ENCODE measurements around the gene LRRC75A. TPM values are rescaled to one million over a fixed set of nuclear protein-coding genes. Genes with fewer than 3 reads are reported as not detected.
"Not testable (repeated sequence)": the region's sequence is repeated elsewhere in the genome, so short reads cannot be mapped to it uniquely, and the experiment has no call there.

Gene LRRC75A
- total RNA-seq, 1 donor from 2014 or later: 7.3 TPM

DNA sequence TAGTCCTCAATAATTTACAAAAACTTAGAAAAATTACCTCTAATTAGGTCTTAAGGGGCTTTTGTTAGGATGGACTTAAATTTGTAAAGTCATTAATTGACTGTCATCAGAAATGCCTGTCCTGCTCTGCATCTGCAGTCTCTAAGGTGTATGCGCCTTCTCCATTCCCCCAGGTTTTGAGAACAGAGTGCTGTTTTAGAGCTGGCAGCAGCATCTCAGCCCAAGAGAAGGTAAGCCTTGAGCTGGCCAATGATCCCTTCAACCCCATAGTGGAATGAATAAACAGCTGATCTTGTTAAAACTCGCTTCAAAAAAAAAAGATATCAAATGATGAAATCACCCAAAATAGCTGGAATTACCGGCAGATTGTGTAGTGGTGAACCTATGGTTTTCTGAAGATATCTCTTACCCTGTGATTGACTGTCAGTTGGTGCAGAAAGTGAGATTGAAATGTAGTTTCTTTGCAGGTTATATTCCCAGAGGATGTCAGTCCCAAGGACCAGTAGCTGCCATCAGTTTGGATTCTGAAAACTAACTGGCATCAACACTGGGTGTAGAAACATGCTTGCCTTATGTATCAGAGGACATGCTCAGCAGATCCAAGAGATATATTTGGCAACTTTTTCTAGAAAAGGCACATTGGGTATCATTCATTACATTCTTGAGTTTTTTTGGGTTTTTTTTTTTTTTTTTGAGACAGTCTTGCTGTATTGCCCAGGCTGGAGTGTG is 50.9 kb downstream of the LRRC75A start:
- H3K4me1 Mint-ChIP-seq (ENCODE audit: low read depth, unreplicated experiment): peaks cover 33% of the 10 kb centered on the region
- peaks cover 16% of the 10 kb centered on the region for H3K27me3 Mint-ChIP-seq (ENCODE audit: unreplicated experiment)
- DNase-seq: no peak
- H3K27ac Mint-ChIP-seq (ENCODE audit: unreplicated experiment): peak overlapping the region; percentile 33
- peak overlapping the region; percentile 98 for H3K4me3 Mint-ChIP-seq (ENCODE audit: unreplicated experiment)
- H3K36me3 Mint-ChIP-seq (ENCODE audit: unreplicated experiment): peaks cover 6% of the 10 kb centered on the region
- H3K9me3 Mint-ChIP-seq (ENCODE audit: unreplicated experiment): peaks cover 16% of the 10 kb centered on the region
- TF ChIP-seq, protein P1, sequence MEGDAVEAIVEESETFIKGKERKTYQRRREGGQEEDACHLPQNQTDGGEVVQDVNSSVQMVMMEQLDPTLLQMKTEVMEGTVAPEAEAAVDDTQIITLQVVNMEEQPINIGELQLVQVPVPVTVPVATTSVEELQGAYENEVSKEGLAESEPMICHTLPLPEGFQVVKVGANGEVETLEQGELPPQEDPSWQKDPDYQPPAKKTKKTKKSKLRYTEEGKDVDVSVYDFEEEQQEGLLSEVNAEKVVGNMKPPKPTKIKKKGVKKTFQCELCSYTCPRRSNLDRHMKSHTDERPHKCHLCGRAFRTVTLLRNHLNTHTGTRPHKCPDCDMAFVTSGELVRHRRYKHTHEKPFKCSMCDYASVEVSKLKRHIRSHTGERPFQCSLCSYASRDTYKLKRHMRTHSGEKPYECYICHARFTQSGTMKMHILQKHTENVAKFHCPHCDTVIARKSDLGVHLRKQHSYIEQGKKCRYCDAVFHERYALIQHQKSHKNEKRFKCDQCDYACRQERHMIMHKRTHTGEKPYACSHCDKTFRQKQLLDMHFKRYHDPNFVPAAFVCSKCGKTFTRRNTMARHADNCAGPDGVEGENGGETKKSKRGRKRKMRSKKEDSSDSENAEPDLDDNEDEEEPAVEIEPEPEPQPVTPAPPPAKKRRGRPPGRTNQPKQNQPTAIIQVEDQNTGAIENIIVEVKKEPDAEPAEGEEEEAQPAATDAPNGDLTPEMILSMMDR (IDR thresholded peaks at IDR 0.05; ENCODE audit: partially characterized antibody, unreplicated experiment): no peak

DNA sequence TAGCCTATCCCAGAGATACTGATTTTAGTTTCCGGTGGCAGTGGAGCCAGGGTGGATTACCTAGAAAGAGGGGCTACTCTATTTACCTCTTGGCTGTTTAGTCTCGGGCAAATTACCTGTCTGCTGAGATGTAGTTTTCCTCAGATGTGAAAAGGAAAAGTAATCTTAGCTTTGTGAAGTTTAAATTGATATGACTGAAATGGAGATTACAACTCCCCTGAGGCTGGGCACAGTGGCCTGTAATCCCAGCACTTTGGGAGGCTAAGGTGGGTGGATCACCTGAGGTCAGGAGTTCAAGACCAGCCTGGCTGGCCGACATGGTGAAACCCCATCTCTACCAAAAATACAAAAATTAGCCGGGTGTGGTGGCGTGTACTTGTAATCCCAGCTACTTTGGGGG is 51.6 kb downstream of the LRRC75A start:
- Mint-ChIP-seq H3K4me3 (ENCODE audit: unreplicated experiment) (peak overlapping the region; percentile 98), H3K4me1 (ENCODE audit: low read depth, unreplicated experiment) (peaks cover 31% of the 10 kb centered on the region), H3K9me3 (ENCODE audit: unreplicated experiment) (peaks cover 17% of the 10 kb centered on the region), H3K27ac (ENCODE audit: unreplicated experiment) (peak overlapping the region; percentile 99), H3K27me3 (ENCODE audit: unreplicated experiment) (peaks cover 19% of the 10 kb centered on the region)
- H3K36me3 Mint-ChIP-seq (ENCODE audit: unreplicated experiment); DNase-seq: not testable (repeated sequence)

DNA sequence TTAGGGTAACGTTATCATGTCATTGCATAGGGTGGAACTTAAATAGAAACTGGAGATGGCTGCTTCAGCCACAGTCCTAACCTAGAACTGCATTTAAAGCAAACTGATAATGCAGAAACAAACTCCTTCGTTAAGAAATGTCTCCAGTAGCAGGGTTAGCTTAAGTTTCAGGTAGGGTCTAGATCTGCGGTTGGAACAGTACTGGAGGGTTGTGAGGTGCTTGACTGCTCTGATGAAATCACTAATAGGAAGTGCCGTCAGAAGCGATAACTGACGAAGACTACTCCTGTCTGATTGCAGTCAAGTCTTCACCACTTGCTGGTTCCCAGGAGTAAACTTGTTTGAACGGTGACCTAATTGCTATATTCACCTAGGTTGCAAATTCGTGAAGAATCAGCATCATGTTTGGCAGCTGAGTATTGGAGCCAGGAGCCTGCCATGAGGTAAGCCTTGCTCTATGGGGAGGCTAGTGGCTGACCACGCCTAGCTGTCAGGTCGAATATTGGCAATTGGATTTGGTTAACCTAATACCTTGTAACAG is 52.1 kb downstream of the LRRC75A start:
- Mint-ChIP-seq H3K27me3 (ENCODE audit: unreplicated experiment) (peaks cover 19% of the 10 kb centered on the region), H3K4me1 (ENCODE audit: low read depth, unreplicated experiment) (peaks cover 31% of the 10 kb centered on the region), H3K36me3 (ENCODE audit: unreplicated experiment) (peaks cover 6% of the 10 kb centered on the region), H3K27ac (ENCODE audit: unreplicated experiment) (peak overlapping the region; percentile 99), H3K9me3 (ENCODE audit: unreplicated experiment) (peaks cover 14% of the 10 kb centered on the region), H3K4me3 (ENCODE audit: unreplicated experiment) (peak overlapping the region; percentile 98)
- DNase-seq: no peak
- TF ChIP-seq, protein P1 (IDR thresholded peaks at IDR 0.05; ENCODE audit: partially characterized antibody, unreplicated experiment): no peak

DNA sequence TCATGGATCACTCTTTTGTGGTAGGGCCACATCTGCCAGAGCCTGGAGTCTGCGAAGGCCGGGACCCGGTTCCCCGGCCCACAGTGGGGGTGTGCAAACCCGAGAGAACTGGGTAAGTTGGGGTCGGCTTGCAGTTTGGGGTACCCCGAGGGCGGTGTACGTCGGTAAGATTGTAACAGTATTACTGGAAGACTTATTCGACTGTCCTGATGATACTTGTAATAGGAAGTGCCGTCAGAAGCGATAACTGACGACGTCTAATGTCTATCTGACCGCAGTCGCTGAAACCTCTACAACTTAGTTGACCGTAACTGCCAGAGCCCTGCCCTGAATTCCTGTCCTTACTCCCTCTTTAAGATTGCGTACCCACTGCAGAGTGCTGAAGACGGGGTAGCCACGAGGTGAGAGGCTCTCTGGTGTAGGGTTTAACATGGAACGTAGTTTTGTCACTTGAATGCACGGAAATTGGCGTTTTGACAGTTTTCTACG is 52.6 kb downstream of the LRRC75A start:
- H3K4me3 Mint-ChIP-seq (ENCODE audit: unreplicated experiment): peak overlapping the region; percentile 98
- DNase-seq: no peak
- peaks cover 13% of the 10 kb centered on the region for H3K9me3 Mint-ChIP-seq (ENCODE audit: unreplicated experiment)
- peaks cover 31% of the 10 kb centered on the region for H3K4me1 Mint-ChIP-seq (ENCODE audit: low read depth, unreplicated experiment)
- H3K36me3 Mint-ChIP-seq (ENCODE audit: unreplicated experiment): peaks cover 6% of the 10 kb centered on the region
- TF ChIP-seq, protein P1 (IDR thresholded peaks at IDR 0.05; ENCODE audit: partially characterized antibody, unreplicated experiment): no peak
- peak overlapping the region; percentile 99 for H3K27ac Mint-ChIP-seq (ENCODE audit: unreplicated experiment)
- H3K27me3 Mint-ChIP-seq (ENCODE audit: unreplicated experiment): peaks cover 19% of the 10 kb centered on the region

DNA sequence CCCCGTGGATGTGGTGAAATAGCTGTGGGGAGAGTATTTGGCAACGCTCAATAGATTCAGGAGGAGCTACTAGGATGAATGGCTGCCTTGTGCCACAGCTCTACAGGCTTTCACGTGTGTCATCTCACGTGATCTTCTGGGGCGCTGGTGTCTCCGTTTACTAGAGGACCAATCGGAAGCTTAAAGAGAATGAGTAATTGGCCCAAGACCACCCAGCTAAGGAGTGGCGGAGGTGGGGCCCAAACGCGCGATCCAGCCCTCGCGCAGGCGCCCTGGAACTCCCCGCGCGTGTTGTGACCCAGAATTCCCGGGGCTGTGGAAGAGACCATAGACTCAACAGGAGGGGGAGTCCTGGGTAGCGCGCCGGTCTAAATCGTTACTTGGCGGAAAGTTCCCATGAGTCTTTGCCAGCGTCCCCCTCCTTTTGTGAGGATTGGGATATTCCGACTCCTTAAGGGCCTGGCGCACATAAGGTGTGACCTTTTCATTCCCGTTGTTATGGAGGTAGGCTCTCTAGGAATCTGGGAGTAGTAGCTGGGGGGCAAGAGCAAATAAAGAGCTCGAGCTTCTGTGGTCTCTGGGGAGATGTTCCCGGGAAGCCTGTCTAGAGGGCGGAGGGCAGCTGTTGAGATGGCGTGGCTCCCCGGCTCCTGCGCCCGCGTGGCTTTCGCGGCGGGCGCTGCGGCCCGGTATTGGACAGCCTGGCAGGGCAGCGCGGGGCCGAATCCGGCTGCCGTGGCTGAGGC is 53.3 kb downstream of the LRRC75A start:
- Mint-ChIP-seq H3K27me3 (ENCODE audit: unreplicated experiment) (peaks cover 19% of the 10 kb centered on the region), H3K4me3 (ENCODE audit: unreplicated experiment) (peak overlapping the region; percentile 98)
- DNase-seq: peak; percentile 95

More for the DNA sequence above, 53.3 kb downstream of the LRRC75A start:
- Mint-ChIP-seq H3K27ac (ENCODE audit: unreplicated experiment) (peak overlapping the region; percentile 99), H3K9me3 (ENCODE audit: unreplicated experiment) (peaks cover 12% of the 10 kb centered on the region), H3K36me3 (ENCODE audit: unreplicated experiment) (peaks cover 6% of the 10 kb centered on the region), H3K4me1 (ENCODE audit: low read depth, unreplicated experiment) (peaks cover 25% of the 10 kb centered on the region)
- TF ChIP-seq, protein P1 (IDR thresholded peaks at IDR 0.05; ENCODE audit: partially characterized antibody, unreplicated experiment): no peak
